ENCODE results near the gene PSD2.

Gene PSD2

DNA sequence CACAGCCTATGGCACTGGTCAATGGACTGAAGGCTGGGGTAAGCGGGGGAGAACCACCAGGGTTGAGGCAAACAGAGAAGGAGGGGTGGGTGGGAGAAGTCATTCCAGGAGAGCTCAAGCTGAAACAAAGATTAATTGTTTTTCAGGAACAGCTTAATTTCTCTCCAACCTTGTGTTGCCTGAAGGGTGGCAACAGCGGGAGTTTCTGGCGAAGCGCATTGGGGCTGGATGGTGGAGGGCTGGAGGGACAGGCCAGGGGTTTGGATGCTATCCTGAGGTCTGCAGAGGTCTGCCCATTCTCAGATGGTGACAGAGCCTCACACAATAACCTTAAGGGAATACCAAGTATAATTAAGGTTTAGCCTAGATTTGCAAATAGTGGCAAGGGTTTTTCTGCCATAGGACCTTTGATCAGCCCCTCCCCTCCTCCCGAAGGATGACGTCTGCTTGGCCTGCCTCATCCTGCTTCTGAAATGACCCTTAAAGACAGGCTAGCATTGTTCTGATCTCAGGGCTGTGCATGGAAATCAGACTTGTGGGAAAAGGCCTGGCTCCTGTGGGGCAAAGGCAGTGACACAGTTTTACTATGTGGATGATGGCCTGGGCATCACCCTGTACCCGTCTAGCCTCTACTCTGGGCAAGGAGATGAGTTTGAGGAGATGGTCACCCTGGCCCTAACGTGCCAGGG, 32.7 kb downstream of the PSD2 start:
- Histone ChIP-seq H3K4me1 (ENCODE audit: control insufficient read depth, insufficient read depth, low read depth, low read length) (no peaks in the 10 kb centered on the region), H3K27me3 (ENCODE audit: control insufficient read depth in 1 of 2, insufficient read depth in 1 of 2, low read length in 2 of 2) (peaks cover 57 to 83% of the 10 kb centered on the region in 2 experiments), H2AFZ (ENCODE audit: low read depth, low read length) (no peak overlapping the region), H3K79me1 (replicated peaks; ENCODE audit: low read length, poor library complexity, severe bottlenecking) (no peaks in the 10 kb centered on the region), H3K14ac (ENCODE audit: low read length in 2 of 2) (no peak overlapping the region), H3K4me2 (ENCODE audit: low read length, poor library complexity, severe bottlenecking) (no peak overlapping the region), H3K9me3 (ENCODE audit: control insufficient read depth, low read length) (peaks cover 4% of the 10 kb centered on the region), H3K27ac (ENCODE audit: low read length, poor library complexity, severe bottlenecking) (no peak overlapping the region), H2BK5ac (ENCODE audit: low read depth, low read length, poor library complexity, severe bottlenecking) (no peak overlapping the region), H4K8ac (ENCODE audit: low read length) (no peak overlapping the region), H3K23ac (ENCODE audit: low read length in 2 of 2) (no peak overlapping the region), H2BK15ac (ENCODE audit: low read depth, poor library complexity, severe bottlenecking) (no peak overlapping the region), H3K4ac (ENCODE audit: low read depth in 1 of 2, low read length in 2 of 2) (no peak overlapping the region), H3K18ac (ENCODE audit: low read depth in 1 of 2, low read length in 2 of 2) (no peak overlapping the region), H4K91ac (ENCODE audit: low read length) (no peak overlapping the region), H2AK5ac (ENCODE audit: low read length, severe bottlenecking) (no peak overlapping the region), H3K9ac (ENCODE audit: low read length) (no peak overlapping the region), H3K4me3 (ENCODE audit: insufficient read depth in 1 of 2, low read depth in 1 of 2, low read length in 2 of 2) (no peak overlapping the region), H3K36me3 (ENCODE audit: control insufficient read depth in 1 of 2, insufficient read depth in 2 of 2, low read depth in 1 of 2, low read length in 2 of 2) (no peaks in the 10 kb centered on the region), H2BK12ac (ENCODE audit: low read length in 2 of 2) (no peak overlapping the region), H2BK120ac (ENCODE audit: low read depth, low read length) (no peak overlapping the region)
- 83% methylated on average over 8 of the region's 8 CpGs for WGBS
- DNase-seq: no peak

DNA sequence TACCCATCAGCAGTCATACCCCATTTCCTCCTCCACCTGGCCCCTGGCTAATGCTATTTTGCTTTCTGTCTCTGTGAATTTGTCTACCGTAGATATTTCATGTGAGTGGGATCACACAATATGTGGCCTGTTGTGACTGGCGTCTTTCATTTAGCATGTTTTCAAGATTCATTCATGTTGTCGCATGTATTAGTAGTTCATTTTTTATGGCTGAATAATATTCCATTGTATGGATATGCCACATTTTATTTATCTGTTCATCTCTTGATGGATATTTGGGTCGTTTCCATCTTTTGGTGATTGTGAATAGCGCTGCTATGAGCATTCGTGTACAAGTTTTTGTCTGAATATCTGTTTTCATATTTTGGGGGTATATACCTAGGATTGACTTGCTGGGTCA, 33.9 kb downstream of the PSD2 start:
- Histone ChIP-seq H3K36me3 (ENCODE audit: control insufficient read depth in 1 of 2, insufficient read depth in 2 of 2, low read depth in 1 of 2, low read length in 2 of 2) (no peaks in the 10 kb centered on the region), H3K18ac (ENCODE audit: low read depth in 1 of 2, low read length in 2 of 2) (no peak overlapping the region), H3K79me1 (replicated peaks; ENCODE audit: low read length, poor library complexity, severe bottlenecking) (no peaks in the 10 kb centered on the region), H2AK5ac (ENCODE audit: low read length, severe bottlenecking) (no peak overlapping the region), H3K14ac (ENCODE audit: low read length in 2 of 2) (no peak overlapping the region), H4K8ac (ENCODE audit: low read length) (no peak overlapping the region), H3K27ac (ENCODE audit: low read length, poor library complexity, severe bottlenecking) (no peak overlapping the region), H3K4me2 (ENCODE audit: low read length, poor library complexity, severe bottlenecking) (no peak overlapping the region), H2BK120ac (ENCODE audit: low read depth, low read length) (no peak overlapping the region), H3K9ac (ENCODE audit: low read length) (no peak overlapping the region), H3K9me3 (ENCODE audit: control insufficient read depth, low read length) (peaks cover 4% of the 10 kb centered on the region), H4K91ac (ENCODE audit: low read length) (no peak overlapping the region), H2BK5ac (ENCODE audit: low read depth, low read length, poor library complexity, severe bottlenecking) (no peak overlapping the region), H3K4ac (ENCODE audit: low read depth in 1 of 2, low read length in 2 of 2) (no peak overlapping the region), H3K27me3 (ENCODE audit: control insufficient read depth in 1 of 2, insufficient read depth in 1 of 2, low read length in 2 of 2) (peaks cover 61 to 85% of the 10 kb centered on the region in 2 experiments), H3K4me3 (ENCODE audit: insufficient read depth in 1 of 2, low read depth in 1 of 2, low read length in 2 of 2) (no peak overlapping the region), H3K23ac (ENCODE audit: low read length in 2 of 2) (no peak overlapping the region), H2BK15ac (ENCODE audit: low read depth, poor library complexity, severe bottlenecking) (no peak overlapping the region), H2AFZ (ENCODE audit: low read depth, low read length) (no peak overlapping the region), H3K4me1 (ENCODE audit: control insufficient read depth, insufficient read depth, low read depth, low read length) (no peaks in the 10 kb centered on the region), H2BK12ac (ENCODE audit: low read length in 2 of 2) (no peak overlapping the region)
- 67% methylated on average over 5 of the region's 6 CpGs for WGBS
- no peak for DNase-seq

DNA sequence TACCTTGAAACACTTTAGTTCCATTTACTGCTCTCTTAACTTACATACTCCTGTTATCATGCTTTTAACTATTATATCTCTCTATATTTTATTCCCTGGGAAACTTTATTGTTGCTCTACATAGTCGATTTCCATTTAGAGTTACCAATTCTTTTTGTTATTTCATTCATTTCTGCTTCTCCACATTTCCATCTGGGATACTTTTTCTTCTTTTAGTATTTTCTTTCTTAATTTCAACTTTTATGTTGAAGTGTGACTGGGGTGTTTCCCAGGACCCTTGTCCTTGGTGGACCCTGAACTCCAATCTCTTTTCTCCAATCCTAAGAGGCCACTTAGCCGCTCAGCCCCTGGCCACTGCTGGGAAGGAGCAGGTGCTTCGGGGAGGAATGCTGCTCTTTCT, 36.0 kb downstream of the PSD2 start:
- Histone ChIP-seq H3K23ac (ENCODE audit: low read length in 2 of 2) (no peak overlapping the region), H4K8ac (ENCODE audit: low read length) (no peak overlapping the region), H3K27me3 (ENCODE audit: control insufficient read depth in 1 of 2, insufficient read depth in 1 of 2, low read length in 2 of 2) (peaks cover 45 to 83% of the 10 kb centered on the region in 2 experiments), H2AK5ac (ENCODE audit: low read length, severe bottlenecking) (no peak overlapping the region), H3K9me3 (ENCODE audit: control insufficient read depth, low read length) (no peaks in the 10 kb centered on the region), H3K27ac (ENCODE audit: low read length, poor library complexity, severe bottlenecking) (no peak overlapping the region), H3K4ac (ENCODE audit: low read depth in 1 of 2, low read length in 2 of 2) (no peak overlapping the region), H3K4me1 (ENCODE audit: control insufficient read depth, insufficient read depth, low read depth, low read length) (no peaks in the 10 kb centered on the region), H2AFZ (ENCODE audit: low read depth, low read length) (no peak overlapping the region), H3K4me3 (ENCODE audit: insufficient read depth in 1 of 2, low read depth in 1 of 2, low read length in 2 of 2) (no peak overlapping the region), H3K9ac (ENCODE audit: low read length) (no peak overlapping the region), H3K36me3 (ENCODE audit: control insufficient read depth in 1 of 2, insufficient read depth in 2 of 2, low read depth in 1 of 2, low read length in 2 of 2) (no peaks in the 10 kb centered on the region), H2BK12ac (ENCODE audit: low read length in 2 of 2) (no peak overlapping the region), H3K18ac (ENCODE audit: low read depth in 1 of 2, low read length in 2 of 2) (no peak overlapping the region), H4K91ac (ENCODE audit: low read length) (no peak overlapping the region), H3K79me1 (replicated peaks; ENCODE audit: low read length, poor library complexity, severe bottlenecking) (no peaks in the 10 kb centered on the region), H2BK120ac (ENCODE audit: low read depth, low read length) (no peak overlapping the region), H3K14ac (ENCODE audit: low read length in 2 of 2) (no peak overlapping the region), H2BK15ac (ENCODE audit: low read depth, poor library complexity, severe bottlenecking) (no peak overlapping the region), H2BK5ac (ENCODE audit: low read depth, low read length, poor library complexity, severe bottlenecking) (no peak overlapping the region), H3K4me2 (ENCODE audit: low read length, poor library complexity, severe bottlenecking) (no peak overlapping the region)
- no peak for DNase-seq
- 77% methylated on average over 3 of the region's 3 CpGs for WGBS

DNA sequence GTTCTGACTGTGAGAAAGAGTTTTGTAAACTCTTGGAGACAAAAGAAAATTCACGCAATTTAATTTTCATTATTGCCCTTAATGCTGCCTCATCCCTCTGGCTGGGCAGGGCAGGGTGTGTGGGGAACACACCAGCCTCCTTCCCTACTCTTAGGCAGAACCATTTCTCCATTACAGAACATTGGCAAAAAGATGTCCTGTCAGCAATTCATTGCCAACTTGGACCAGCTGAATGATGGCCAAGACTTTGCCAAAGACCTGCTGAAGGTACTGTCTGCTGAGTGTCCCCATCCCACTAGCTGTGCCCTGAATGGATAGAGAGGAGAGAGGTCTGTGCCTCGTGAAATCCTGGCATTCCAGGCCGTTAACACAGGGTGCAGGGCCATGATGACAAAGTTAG, 37.9 kb downstream of the PSD2 start:
- WGBS: 27% methylated on average over 3 of the region's 3 CpGs
- H2AFZ ChIP-seq (ENCODE audit: low read depth, low read length): no peak overlapping the region
- no peak overlapping the region for H3K18ac ChIP-seq (ENCODE audit: low read depth in 1 of 2, low read length in 2 of 2)
- no peak overlapping the region for H2BK5ac ChIP-seq (ENCODE audit: low read depth, low read length, poor library complexity, severe bottlenecking)
- H3K9me3 ChIP-seq (ENCODE audit: control insufficient read depth, low read length): no peaks in the 10 kb centered on the region
- H2AK5ac ChIP-seq (ENCODE audit: low read length, severe bottlenecking): no peak overlapping the region
- no peak overlapping the region for H4K91ac ChIP-seq (ENCODE audit: low read length)
- no peaks in the 10 kb centered on the region for H3K79me1 ChIP-seq (replicated peaks; ENCODE audit: low read length, poor library complexity, severe bottlenecking)
- no peaks in the 10 kb centered on the region for H3K36me3 ChIP-seq (ENCODE audit: control insufficient read depth in 1 of 2, insufficient read depth in 2 of 2, low read depth in 1 of 2, low read length in 2 of 2)
- no peak overlapping the region for H2BK15ac ChIP-seq (ENCODE audit: low read depth, poor library complexity, severe bottlenecking)
- peak overlapping the region in 1 of 2 experiments; percentile 34 for H3K23ac ChIP-seq (ENCODE audit: low read length in 2 of 2)
- no peak overlapping the region for H2BK12ac ChIP-seq (ENCODE audit: low read length in 2 of 2)
- H3K4me3 ChIP-seq (ENCODE audit: insufficient read depth in 1 of 2, low read depth in 1 of 2, low read length in 2 of 2): no peak overlapping the region
- no peak overlapping the region for H3K9ac ChIP-seq (ENCODE audit: low read length)
- H3K4me1 ChIP-seq (ENCODE audit: control insufficient read depth, insufficient read depth, low read depth, low read length): no peaks in the 10 kb centered on the region
- H4K8ac ChIP-seq (ENCODE audit: low read length): no peak overlapping the region
- no peak overlapping the region for H3K4ac ChIP-seq (ENCODE audit: low read depth in 1 of 2, low read length in 2 of 2)
- DNase-seq: no peak
- no peak overlapping the region for H3K27ac ChIP-seq (ENCODE audit: low read length, poor library complexity, severe bottlenecking)
- no peak overlapping the region for H3K14ac ChIP-seq (ENCODE audit: low read length in 2 of 2)
- peaks cover 39 to 71% of the 10 kb centered on the region in 2 experiments for H3K27me3 ChIP-seq (ENCODE audit: control insufficient read depth in 1 of 2, insufficient read depth in 1 of 2, low read length in 2 of 2)
- H3K4me2 ChIP-seq (ENCODE audit: low read length, poor library complexity, severe bottlenecking): no peak overlapping the region
- H2BK120ac ChIP-seq (ENCODE audit: low read depth, low read length): no peak overlapping the region
